ES-I3 (cell line): Measurements from ENCODE around the gene TNNT2.

Source experiments
- H3K36me3 ChIP-seq: 2 replicates; pipeline ENCODE4 v1.6.1; 2013; ENCODE audit warnings: mild to moderate bottlenecking, low read length, control low read depth, moderate library complexity; ENCODE audit not compliant: insufficient read depth
- H3K4me1 ChIP-seq: 2 replicates; pipeline ENCODE4 v1.6.1; 2013; ENCODE audit warnings: mild to moderate bottlenecking, control low read depth, low read length; ENCODE audit not compliant: insufficient read depth
- H3K9ac ChIP-seq: 2 replicates; pipeline ENCODE4 v1.6.1; 2013; ENCODE audit warnings: low read depth, mild to moderate bottlenecking, low read length, moderate library complexity
- H3K9me3 ChIP-seq: 2 replicates; pipeline ENCODE4 v1.6.1; 2013; ENCODE audit warnings: mild to moderate bottlenecking, low read length, moderate library complexity; ENCODE audit not compliant: control insufficient read depth, insufficient read depth

TNNT2 gene

DNA sequence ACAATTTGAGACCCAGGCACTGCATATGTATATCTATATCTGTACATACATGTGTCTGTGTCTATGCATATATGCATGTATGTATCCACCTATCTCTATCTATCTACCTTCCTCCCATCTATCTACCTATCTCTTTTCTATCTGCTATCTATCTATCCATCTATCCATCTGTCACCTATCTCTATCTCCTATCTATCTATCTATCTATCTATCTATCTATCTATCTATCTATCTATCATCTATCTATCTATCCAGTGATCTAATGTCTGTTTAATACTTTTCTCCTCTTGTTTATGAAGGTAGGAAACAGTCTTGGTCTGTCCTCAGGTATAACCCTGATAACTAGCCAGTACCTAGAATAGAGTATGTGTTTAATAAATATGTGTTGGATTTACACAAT, 25.9 kb downstream of the TNNT2 start:
- no peaks in the 10 kb centered on the region for H3K36me3 ChIP-seq
- no peak overlapping the region for H3K9ac ChIP-seq
- no peaks in the 10 kb centered on the region for H3K9me3 ChIP-seq
- peaks cover 8% of the 10 kb centered on the region for H3K4me1 ChIP-seq

DNA sequence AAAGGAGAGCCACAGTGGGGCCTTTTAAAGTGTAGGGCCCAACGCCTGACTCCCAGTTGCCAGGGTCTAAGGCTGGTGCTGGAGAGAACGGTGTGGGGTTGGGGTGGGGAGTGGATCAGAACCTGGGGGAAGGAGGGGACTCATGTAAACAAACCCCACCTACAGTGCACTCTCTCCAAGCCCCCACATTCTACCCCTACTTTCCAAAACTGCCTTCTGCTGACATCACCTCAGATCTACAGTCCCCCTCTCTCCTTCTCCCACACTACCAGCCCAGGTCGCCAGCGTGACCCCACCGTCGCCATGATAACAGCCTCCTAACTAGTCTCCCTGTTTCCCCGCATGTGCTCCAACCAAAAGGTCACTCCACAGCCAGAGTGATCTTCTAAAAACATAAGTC, 26.6 kb downstream of the TNNT2 start:
- Histone ChIP-seq H3K9me3 (no peaks in the 10 kb centered on the region), H3K4me1 (peaks cover 8% of the 10 kb centered on the region), H3K36me3 (no peaks in the 10 kb centered on the region), H3K9ac (no peak overlapping the region)

DNA sequence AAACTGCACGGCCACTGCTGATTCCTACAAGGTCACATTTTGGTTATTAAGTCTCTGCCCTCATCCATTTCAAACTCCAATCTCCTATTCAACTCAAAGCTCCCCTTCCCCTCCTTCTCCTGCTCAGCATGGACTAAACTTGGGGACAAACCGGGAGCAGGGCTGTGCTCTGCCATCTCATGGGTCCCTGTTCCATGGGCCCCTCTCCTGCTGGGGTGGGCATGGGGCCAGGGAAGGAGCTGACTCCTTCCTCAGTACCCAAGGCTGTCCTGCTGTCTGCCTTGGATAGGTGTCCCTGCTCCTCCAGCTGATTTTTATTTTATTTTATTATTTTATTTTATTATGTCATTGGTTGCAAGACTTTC, 27.1 kb downstream of the TNNT2 start:
- H3K4me1 ChIP-seq = peaks cover 8% of the 10 kb centered on the region
- H3K9me3 ChIP-seq = no peaks in the 10 kb centered on the region
- no peaks in the 10 kb centered on the region for H3K36me3 ChIP-seq
- H3K9ac ChIP-seq = no peak overlapping the region

DNA sequence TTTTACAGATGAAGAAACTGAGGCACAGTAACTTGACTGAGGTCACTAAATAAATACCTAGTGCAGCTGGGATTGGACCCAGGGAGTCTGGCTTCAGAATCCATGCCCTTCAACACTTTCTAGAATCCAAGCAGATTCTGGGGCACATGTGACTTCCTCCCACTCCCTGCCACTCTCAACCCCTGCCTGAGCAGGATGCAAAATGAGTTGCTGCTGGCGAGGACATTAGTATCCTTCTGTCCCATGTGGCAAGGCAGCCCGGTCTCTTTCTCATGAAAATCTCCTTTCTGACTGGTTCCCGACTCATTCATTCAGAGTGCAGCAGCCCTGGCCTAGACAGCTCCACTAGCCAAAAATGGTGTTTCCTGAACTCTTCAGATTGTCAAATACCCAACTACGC, 28.4 kb downstream of the TNNT2 start:
- H3K36me3 ChIP-seq = no peaks in the 10 kb centered on the region
- no peak overlapping the region for H3K9ac ChIP-seq
- peaks cover 8% of the 10 kb centered on the region for H3K4me1 ChIP-seq
- H3K9me3 ChIP-seq = no peaks in the 10 kb centered on the region

DNA sequence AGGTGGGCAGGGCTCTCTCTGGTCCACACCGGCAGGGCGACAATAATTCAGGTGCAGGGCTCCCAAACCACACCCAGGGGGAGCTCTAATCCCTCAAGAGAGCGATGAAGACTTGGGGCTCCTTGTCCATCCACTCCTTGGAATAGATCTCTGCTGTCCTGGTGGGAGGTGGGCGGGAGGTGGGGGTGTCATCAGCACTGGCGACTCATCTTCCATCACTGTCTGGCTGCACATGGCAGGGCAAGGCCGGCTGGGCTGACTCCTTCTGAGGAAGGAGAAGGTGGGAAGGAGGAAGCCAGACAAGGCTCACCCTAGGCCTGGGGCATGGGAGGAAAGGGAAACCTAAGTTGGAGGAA, 29.3 kb downstream of the TNNT2 start:
- Histone ChIP-seq H3K4me1 (peaks cover 4% of the 10 kb centered on the region), H3K9me3 (no peaks in the 10 kb centered on the region), H3K9ac (no peak overlapping the region), H3K36me3 (no peaks in the 10 kb centered on the region)

DNA sequence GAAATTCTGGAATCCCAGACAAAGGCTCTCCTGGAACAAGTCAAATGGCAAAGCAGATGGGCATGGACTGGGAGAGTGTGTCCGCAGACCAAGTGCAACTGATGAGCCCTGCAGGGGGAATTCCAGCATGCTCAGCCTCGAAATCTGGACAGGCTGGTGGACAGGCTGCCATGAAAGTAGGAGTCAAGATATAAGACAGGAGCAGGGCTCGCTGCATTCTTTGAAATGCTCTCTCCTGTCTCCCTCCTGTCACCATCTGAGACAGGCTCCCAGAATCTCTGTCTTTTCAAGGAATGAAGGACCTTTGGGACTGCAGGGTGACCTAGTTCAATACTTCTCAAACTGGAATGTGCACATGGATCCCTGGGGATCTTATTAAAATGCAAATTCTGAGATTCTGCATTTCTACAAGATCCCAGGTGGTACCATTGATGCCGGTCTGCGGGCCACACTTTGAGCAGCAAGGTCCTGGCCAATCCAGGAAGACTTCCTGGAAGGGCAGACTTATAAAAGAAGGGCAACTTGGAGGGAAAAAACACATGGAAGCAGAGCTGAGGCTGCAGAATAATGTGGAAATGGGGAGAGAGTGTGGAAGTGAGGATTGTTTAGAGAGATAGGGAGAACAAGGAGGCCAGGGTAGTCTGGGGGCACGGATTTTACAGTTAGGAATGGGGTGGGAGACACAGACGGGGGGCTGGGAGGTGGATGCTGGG, 29.8 kb downstream of the TNNT2 start:
- H3K36me3 ChIP-seq = no peaks in the 10 kb centered on the region
- H3K9me3 ChIP-seq = peaks cover 2% of the 10 kb centered on the region; the same call in 1 of the 2 replicates
- H3K9ac ChIP-seq = no peak overlapping the region
- H3K4me1 ChIP-seq = peaks cover 4% of the 10 kb centered on the region

DNA sequence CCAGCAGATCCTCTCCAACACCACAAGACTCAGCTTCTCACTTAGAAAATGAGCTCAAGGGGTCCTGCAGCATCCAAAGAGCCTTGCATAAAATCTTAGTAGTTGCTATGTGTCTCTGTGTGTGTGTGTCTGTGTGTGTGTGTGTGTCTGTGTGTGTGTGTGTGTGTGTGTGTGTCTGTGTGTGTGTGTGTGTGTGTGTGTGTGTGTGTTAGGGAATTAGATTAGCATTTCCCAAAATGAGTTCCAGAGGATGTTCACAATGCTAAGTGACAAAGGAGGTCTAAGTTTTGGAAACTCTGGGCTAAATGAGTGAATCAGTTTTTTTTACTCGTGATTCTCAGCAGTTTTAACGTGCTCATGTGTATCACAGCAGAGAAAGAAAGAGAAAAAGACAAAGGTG, 30.5 kb downstream of the TNNT2 start:
- no peak overlapping the region for H3K9ac ChIP-seq
- peaks cover 4% of the 10 kb centered on the region for H3K4me1 ChIP-seq

DNA sequence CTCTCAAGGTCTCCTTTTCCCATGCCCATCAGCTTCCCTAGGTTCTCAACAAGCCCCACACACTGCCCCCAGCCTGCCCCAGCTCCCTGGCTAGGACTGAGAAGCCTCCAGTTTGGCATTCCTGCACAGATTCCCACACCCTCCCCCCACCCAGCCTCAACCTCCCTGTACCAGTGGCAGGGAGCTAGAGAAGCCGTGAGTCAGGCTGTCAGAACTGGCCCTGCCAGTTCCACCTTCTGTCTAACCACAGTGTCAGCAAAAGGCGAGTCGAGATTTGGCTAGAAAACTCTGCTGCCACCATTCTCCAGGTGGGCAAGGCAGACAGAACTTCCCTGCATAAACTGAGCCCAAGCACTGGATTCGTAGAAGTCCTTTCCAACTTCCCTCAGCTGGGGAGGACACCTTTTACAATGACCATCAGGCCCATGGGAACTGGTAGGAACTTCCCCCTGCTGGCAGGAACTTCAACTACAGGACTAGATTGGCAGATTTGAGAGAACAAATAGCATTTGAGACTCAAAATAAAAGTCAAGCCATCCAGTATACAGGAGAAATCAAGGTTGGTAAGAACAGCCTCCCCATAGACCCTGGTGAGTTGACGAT, 31.0 kb downstream of the TNNT2 start:
- H3K36me3 ChIP-seq = no peaks in the 10 kb centered on the region

More for the DNA sequence above, 30.5 kb downstream of the TNNT2 start:
- Histone ChIP-seq H3K36me3 (no peaks in the 10 kb centered on the region), H3K9me3 (peaks cover 2% of the 10 kb centered on the region; the same call in 1 of the 2 replicates)

DNA sequence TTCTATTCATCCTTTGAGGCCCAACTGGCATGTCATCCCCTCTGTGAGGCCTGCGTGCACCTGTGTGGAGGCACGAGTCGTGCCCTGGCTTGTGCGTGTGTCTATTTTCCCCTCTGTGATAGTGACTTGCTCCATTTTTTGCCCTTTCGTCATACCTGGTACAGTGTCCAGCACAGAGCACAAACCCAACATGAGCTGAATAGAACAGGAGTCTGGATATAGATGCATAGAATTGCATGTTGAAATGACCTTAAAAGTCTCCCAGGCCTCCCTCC, 32.5 kb downstream of the TNNT2 start:
- H3K9me3 ChIP-seq = peaks cover 2% of the 10 kb centered on the region; the same call in 1 of the 2 replicates

More for the DNA sequence above, 31.0 kb downstream of the TNNT2 start:
- Histone ChIP-seq H3K4me1 (peaks cover 4% of the 10 kb centered on the region), H3K9me3 (peaks cover 2% of the 10 kb centered on the region; the same call in 1 of the 2 replicates), H3K9ac (no peak overlapping the region)

DNA sequence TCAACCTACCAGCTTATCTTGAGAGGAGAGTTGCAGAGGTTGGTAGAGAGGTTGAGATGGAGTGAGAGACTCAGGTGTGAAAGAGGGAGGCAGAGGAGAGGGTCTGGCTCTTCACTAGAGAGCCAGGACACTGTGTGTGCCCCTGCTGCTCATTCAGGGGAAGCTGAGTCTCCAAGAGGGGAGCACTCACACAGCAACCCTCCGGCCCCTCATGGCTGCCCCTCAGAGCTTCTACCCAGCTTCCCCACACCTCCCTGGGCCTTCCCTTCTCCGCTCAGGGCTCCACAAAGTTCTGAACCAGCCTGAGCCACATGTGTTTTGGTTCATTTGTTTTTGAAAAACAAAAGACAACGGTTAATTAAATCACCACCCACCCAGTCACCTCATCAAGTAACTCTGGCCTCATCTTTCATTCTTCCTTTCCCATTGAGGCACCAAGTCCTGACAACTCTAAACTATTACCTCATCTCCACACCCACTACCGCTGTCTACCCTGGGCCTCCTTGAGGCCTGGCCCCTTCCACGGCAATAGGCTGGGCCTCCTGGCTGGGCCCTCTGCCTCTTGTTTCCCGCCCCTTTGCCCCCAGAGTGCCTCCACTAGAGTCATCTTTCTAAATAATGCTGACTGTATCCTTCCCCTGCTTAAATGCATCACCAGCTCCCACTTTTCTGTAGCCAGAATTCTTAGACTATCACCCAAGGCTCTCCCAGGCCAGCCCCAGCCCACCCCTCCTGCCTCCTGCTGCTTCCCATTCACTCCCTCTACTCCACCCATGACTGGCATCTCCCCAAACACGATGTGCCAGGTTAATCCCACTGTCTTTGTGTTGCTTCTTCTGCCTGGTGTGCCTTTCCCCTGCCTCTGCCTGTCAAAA, 33.0 kb downstream of the TNNT2 start:
- H3K9me3 ChIP-seq = peaks cover 2% of the 10 kb centered on the region; the same call in 1 of the 2 replicates
- H3K4me1 ChIP-seq = peaks cover 4% of the 10 kb centered on the region
- H3K9ac ChIP-seq = no peak overlapping the region
- no peaks in the 10 kb centered on the region for H3K36me3 ChIP-seq

More for the DNA sequence above, 32.5 kb downstream of the TNNT2 start:
- H3K4me1 ChIP-seq = peaks cover 4% of the 10 kb centered on the region
- no peaks in the 10 kb centered on the region for H3K36me3 ChIP-seq
- H3K9ac ChIP-seq = no peak overlapping the region

DNA sequence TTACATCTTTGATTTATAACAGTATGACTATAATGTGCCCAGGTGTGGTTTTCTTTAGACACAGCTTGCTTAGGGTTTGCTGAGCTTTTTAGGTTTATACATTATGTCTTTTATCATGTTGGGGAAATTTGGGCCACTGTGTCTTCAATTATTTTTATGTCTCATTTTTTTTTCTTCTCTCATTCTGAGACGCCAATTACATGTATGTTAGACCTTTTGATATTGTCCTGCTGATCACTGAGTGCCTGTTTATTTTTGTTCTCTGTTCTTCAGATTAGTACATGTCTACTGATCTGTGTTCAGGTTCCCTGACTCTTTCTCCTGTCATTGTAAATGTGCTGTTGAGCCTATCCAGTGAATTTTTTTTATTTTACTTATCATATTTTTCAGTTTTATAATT, 36.1 kb downstream of the TNNT2 start:
- H3K36me3 ChIP-seq = no peaks in the 10 kb centered on the region
- H3K9ac ChIP-seq = no peak overlapping the region

DNA sequence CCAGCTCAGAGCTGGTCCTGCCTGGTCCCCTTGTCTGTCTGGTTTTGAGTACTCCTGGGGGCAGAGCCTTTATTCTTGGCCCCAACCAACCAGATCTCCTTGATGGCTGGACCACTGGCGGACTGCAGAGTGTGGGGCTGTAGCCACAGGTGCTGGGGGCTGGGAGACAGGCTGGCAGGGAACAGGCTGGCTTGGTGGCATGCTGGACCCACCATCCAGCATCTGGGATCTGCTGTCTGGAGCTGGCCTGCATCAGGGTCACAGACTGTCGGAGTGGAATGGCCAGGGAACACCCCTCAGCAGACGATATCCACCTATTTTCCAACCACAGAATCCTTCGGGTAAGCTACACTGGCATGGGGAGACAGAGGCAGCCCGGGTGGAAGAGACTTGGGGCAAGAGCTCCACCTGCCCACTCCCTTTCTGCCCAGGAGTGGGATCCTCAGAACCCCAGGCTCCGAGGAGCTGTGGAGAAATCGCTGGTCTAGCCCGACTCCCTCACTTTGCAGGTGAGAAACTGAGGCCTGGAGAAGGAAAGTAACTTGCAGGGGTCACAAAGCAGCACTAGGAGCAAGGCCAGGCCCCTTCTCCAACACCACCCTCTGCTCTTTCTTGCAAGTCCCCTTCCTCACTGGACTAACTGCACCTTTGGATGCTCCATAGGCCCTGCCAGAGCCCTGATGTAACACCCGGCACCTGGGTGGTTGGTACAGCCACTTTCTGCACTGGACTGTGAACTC, 40.6 kb downstream of the TNNT2 start:
- Histone ChIP-seq H3K9me3 (no peaks in the 10 kb centered on the region; the same call in 1 of the 2 replicates), H3K4me1 (no peaks in the 10 kb centered on the region), H3K36me3 (no peaks in the 10 kb centered on the region), H3K9ac (no peak overlapping the region)

More for the DNA sequence above, 36.1 kb downstream of the TNNT2 start:
- Histone ChIP-seq H3K9me3 (peaks cover 2% of the 10 kb centered on the region; the same call in 1 of the 2 replicates), H3K4me1 (no peaks in the 10 kb centered on the region; the same call in 1 of the 2 replicates)

DNA sequence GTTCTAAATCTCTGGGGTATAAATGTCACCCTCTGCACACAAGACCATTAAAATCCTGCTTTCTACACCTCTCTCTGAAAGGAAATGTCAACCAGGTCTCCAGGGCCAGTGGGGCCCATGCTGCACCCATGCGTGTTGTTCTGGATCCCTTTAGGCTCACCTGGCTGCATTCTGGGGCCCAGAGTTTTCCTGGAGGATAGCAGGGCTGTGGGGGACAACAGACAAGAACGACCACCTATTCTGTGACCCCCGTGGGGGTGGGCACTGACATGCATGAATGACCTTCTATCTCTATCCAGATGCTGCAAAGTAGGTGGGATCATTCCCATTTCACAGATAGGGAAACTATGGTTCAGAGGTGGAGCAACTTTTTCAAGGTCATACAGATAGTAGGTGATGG, 41.6 kb downstream of the TNNT2 start:
- Histone ChIP-seq H3K9me3 (no peaks in the 10 kb centered on the region), H3K36me3 (no peaks in the 10 kb centered on the region), H3K9ac (no peak overlapping the region), H3K4me1 (no peaks in the 10 kb centered on the region)

DNA sequence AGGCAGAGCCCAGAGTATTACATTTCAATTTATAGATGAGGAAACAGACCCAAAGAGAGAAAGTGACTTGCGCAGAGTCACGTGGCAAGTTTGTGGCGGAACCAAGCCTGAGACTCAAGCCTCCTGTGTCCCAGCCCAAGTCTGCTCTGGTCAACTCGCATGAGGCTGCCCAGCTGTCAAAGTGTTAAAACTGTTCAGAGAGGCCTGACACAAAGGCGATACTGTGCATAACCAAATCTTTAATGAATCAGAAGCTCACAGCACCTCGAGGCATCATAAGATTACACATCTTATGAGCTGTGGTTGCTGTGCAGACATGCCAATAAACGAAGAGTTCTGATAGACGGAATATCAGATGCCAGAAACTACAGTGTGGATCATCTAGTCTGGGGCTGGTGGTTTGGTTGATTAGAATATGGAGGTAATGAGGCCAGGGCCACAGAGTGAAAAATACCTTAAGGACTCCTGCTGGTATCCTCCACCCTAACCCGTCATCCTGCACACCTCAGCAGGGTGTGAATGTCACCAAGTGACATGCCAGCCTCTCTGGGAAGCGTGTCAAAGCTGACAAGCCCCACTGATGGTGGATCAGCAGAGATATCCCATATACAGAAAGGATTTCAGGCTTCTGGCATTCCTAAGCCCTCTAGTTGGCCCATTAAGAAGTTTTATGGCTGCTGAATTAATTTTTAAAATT, 42.2 kb downstream of the TNNT2 start:
- Histone ChIP-seq H3K4me1 (no peaks in the 10 kb centered on the region), H3K36me3 (no peaks in the 10 kb centered on the region), H3K9me3 (no peaks in the 10 kb centered on the region), H3K9ac (no peak overlapping the region)
